Adrenal gland (tissue), 12 donors: ENCODE measurements around the gene FAM210A. TPM values are rescaled to one million over a fixed set of nuclear protein-coding genes. Genes with fewer than 3 reads are reported as not detected.

Experiments
- DNase-seq, 7 donors: peaks; one replicate each; pipeline ENCODE4 v3.0.0-alpha.2; 2019 to 2020
- H3K27ac ChIP-seq, 5 donors: fragments of 200-600 bp; sonication (generic) in 4 of 5; 1 replicate in 3 of 5; 2 replicates in 2 of 5; pipeline versions ENCODE4 v1.5.1 to v1.8.0; 2016 to 2020; ENCODE audit warnings: mild to moderate bottlenecking in 1 of 5
- H3K27me3 ChIP-seq: fragments of 200-600 bp; 2 replicates; pipeline ENCODE4 v1.8.0; 2021
- H3K36me3 ChIP-seq, 2 donors: fragments of 200-600 bp; replicated peaks in 1 of 2; 1 replicate in 1 of 2; 2 replicates in 1 of 2; pipeline versions ENCODE4 v1.5.1 to v1.8.0; 2018 to 2022
- H3K4me1 ChIP-seq, 2 donors: fragments of 200-600 bp; replicated peaks in 1 of 2; 1 replicate in 1 of 2; 2 replicates in 1 of 2; pipeline versions ENCODE4 v1.5.1 to v1.8.0; 2018 to 2021
- H3K4me3 ChIP-seq, 4 donors: fragments of 200-600 bp; sonication (generic) in 3 of 4; one replicate each; pipeline ENCODE4 v1.5.1; 2016 to 2018
- H3K9me3 ChIP-seq, 3 donors: fragments of 200-600 bp; sonication (generic) in 1 of 3; replicated peaks in 1 of 3; 1 replicate in 2 of 3; 2 replicates in 1 of 3; pipeline versions ENCODE4 v1.5.1 to v1.8.0; 2016 to 2021
- POLR2A ChIP-seq, 2 donors: fragments of 450-650 bp; IDR thresholded peaks; one replicate each; pipeline ENCODE4 v1.6.1; 2017; ENCODE audit warnings: antibody characterized with exemption in 2 of 2, mild to moderate bottlenecking in 2 of 2, moderate library complexity in 1 of 2
- WGBS, 4 donors: extraction: QIAGEN DNeasy Blood & Tissue Kit in 2 of 4; methylation state at CpG; one replicate each; pipeline versions ENCODE4 v1.1.5 to v1.1.7; 2013 to 2017; 5-methylcytosine and 5-hydroxymethylcytosine counted together
- intact Hi-C, 2 donors: fragments of 100-400 bp; cut with DNase I; formaldehyde crosslinking; loops; one replicate each; pipeline versions ENCODE4 v1.14.1 to v1.15.0; 2022 to 2023
- polyA plus RNA-seq, 3 donors: library from polyadenylated mRNA; stranded (reverse); fragments of 200-250 nt in 2 of 3; fragments of 350-450 nt in 1 of 3; fragmentation: Illumina TruSeq in 1 of 3; extraction: RNeasy Lipid Tissue Mini Kit (QIAGEN cat#74804) in 1 of 3; gene quantifications; one replicate each; pipeline ENCODE4 v1.2.3, GENCODE V29; 2013 to 2014
- total RNA-seq, 9 donors: library from RNA; depleted of rRNA in 4 of 9; stranded (reverse); fragments of >200 nt in 4 of 9; fragments of 120-200 nt in 1 of 9; fragmentation: NEBNext Ultra II Directional in 1 of 9; extraction: Animal tissue kit (Norgen Biotek cat#: 25700) in 1 of 9; gene quantifications; one replicate each; pipeline versions ENCODE4 v1.1.0 to v1.2.4, GENCODE V29; 2013 to 2023
- TF ChIP-seq, protein P1 (sequence below), 6 experiments: fragments of 450-650 bp in 4 of 6; fragments of 200-600 bp in 2 of 6; sonication (generic) in 1 of 6; IDR thresholded peaks; 1 replicate in 5 of 6; 2 replicates in 1 of 6; pipeline versions ENCODE4 v1.5.1 to v1.8.0; 2016 to 2021; ENCODE audit warnings: antibody characterized with exemption in 6 of 6, mild to moderate bottlenecking in 2 of 6, moderate library complexity in 1 of 6
- donor health status: healthy with polysubstance abuse.
- donor health status: Bipolar disorder and iron deficiency.
- donor health status: DM: yes; HTN: yes; CAD: no.
- donor health status: DM: no; HTN: no; CAD: no.
- donor health status: DM: no; HTN: no; CAD: no.
- donor health status: DM: yes; HTN: yes; CAD: no.

FAM210A gene
- total and polyA plus RNA-seq, 12 donors, result 3.4 to 29.5 (median 10.8) TPM

DNA sequence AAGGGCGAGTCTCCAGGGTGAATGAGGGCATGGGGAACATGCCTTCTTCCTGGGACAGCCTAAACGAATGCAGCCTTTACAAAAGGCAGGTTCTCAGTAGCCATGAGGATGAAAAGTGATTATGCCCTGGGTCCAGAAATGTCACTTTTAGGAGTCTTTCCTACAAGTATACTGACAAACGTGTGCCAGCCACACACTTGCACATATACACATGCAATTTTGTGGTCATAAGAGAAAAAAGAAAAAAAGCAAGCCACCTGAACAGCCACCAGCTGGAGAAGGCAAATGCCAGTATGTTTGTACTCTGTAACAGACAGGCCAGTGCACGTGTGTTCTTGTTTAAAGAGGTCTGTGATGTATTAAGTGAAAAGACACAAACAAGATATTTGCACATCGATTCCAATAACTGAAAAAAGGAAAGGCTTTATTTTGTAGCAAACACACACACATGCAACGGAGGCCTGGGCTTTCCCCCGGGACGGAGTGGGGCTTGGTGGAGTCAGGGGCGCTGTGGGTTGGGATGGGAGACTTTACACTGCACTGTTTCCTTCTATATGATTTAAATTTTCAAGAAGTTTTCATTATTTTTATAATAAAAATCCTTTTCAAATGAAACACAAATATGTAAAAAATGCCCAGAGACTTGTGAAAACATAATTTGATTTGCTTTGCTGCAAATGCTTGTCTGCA lies 108.4 kb downstream of the FAM210A start:
- no peaks in the 10 kb centered on the region for H3K27me3 ChIP-seq
- H3K4me3 ChIP-seq, result no peak overlapping the region
- H3K36me3 ChIP-seq, result peaks cover 0 to 5% of the 10 kb centered on the region in 2 donors
- peak in 2 of 7 donors; percentile 2 to 28 for DNase-seq
- H3K27ac ChIP-seq, result no peak overlapping the region
- H3K9me3 ChIP-seq, result no peaks in the 10 kb centered on the region
- WGBS, 4 donors, result 89 to 92% (median 90%) methylated on average over 9 of the region's 9 CpGs
- intact Hi-C loops, result no loop called here
- no peak for TF ChIP-seq POLR2A (IDR thresholded peaks at IDR 0.05)
- TF ChIP-seq, protein P1, sequence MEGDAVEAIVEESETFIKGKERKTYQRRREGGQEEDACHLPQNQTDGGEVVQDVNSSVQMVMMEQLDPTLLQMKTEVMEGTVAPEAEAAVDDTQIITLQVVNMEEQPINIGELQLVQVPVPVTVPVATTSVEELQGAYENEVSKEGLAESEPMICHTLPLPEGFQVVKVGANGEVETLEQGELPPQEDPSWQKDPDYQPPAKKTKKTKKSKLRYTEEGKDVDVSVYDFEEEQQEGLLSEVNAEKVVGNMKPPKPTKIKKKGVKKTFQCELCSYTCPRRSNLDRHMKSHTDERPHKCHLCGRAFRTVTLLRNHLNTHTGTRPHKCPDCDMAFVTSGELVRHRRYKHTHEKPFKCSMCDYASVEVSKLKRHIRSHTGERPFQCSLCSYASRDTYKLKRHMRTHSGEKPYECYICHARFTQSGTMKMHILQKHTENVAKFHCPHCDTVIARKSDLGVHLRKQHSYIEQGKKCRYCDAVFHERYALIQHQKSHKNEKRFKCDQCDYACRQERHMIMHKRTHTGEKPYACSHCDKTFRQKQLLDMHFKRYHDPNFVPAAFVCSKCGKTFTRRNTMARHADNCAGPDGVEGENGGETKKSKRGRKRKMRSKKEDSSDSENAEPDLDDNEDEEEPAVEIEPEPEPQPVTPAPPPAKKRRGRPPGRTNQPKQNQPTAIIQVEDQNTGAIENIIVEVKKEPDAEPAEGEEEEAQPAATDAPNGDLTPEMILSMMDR (IDR thresholded peaks at IDR 0.05), result no peak
- peaks cover 0 to 13% of the 10 kb centered on the region in 2 donors for H3K4me1 ChIP-seq

DNA sequence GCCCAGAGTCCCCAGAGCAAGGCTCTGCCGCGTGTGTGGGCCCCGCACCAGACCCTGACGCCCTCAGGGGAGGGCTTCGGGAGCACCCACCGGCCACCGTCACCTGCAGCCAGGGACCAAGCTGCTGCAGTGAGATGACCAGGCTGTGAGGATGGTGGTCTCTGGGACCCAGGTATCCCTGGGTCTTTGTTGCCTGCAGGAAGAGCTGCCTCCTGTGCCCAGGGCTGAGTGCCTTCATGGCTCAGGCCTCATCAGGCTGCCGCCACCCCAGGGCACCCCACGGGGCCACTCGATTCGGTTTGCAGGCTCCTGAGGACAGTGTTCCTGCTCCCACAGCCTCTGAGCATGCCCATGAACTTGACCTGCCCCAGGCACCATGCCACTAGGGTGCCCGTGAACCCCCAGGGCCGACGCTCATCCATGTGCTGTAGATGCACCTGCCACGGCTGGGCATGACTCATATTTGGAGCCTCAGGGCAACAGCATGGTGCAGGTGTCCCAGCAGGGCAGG lies 109.8 kb downstream of the FAM210A start:
- Histone ChIP-seq H3K9me3 (no peaks in the 10 kb centered on the region), H3K4me1 (peaks cover 0 to 20% of the 10 kb centered on the region in 2 donors), H3K27ac (no peak overlapping the region), H3K4me3 (no peak overlapping the region), H3K27me3 (no peaks in the 10 kb centered on the region), H3K36me3 (peaks cover 0 to 5% of the 10 kb centered on the region in 2 donors)
- DNase-seq, result peak in 2 of 7 donors; percentile 18 to 49
- 77 to 93% (median 93%) methylated on average over 10 to 15 of the region's 15 CpGs for WGBS, 4 donors
- TF ChIP-seq, protein P1 (IDR thresholded peaks at IDR 0.05), result no peak
- no peak for TF ChIP-seq POLR2A (IDR thresholded peaks at IDR 0.05)
- intact Hi-C loops, result no loop called here

DNA sequence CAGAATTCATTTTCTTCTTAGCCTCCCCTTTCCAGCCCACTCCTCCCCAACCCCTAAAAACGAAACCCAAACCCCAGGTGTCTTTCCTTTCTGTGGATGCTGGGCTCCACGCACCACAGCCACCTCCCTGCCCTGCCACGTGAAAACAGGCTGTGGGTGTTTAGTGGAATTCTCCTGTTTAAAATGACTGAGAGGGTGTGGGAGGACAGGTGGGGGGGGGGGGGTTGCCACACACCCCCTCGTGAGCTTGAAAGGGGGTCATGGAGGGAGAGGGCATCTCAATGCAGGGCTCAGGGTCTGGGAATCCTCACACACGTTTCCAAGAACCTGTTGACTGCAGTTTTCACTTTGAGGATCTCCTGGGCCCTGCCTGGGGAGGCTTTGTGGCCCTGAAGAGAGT lies 110.3 kb downstream of the FAM210A start:
- intact Hi-C loops, result no loop called here
- WGBS, 4 donors, result 69 to 82% (median 77%) methylated on average over 5 of the region's 5 CpGs
- Histone ChIP-seq H3K4me1 (peaks cover 0 to 20% of the 10 kb centered on the region in 2 donors), H3K4me3 (no peak overlapping the region), H3K9me3 (no peaks in the 10 kb centered on the region), H3K27me3 (no peaks in the 10 kb centered on the region), H3K36me3 (peaks cover 0 to under 1% of the 10 kb centered on the region in 2 donors), H3K27ac (peak overlapping the region in 1 of 5 donors; percentile 24)
- no peak for TF ChIP-seq POLR2A (IDR thresholded peaks at IDR 0.05)
- TF ChIP-seq, protein P1 (IDR thresholded peaks at IDR 0.05), result no peak
- peak in 1 of 7 donors; percentile 20 for DNase-seq

DNA sequence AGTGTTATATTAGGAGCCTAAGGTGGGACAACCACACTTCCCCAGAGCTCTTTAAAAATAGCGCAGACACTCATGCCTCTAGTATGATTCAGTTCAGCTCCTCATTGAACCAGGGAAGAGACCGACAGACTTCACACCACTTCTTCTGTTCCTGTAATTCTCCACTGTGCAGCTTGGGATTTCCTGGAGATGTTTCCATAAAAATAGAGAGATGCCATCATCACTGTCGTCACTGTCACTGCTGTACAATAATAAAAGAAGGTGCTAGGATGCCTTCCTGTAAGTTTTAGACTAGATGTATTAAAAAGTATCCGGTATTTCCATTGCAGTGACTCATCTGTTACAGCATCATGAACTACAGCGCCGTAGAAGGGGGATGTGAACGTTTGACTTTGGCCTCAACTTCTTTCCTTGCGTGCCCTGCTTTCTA lies 110.9 kb downstream of the FAM210A start:
- Histone ChIP-seq H3K4me1 (peaks cover 0 to 25% of the 10 kb centered on the region in 2 donors), H3K36me3 (no peaks in the 10 kb centered on the region), H3K27me3 (no peaks in the 10 kb centered on the region), H3K9me3 (no peaks in the 10 kb centered on the region), H3K4me3 (no peak overlapping the region), H3K27ac (peak overlapping the region in 2 of 5 donors; percentile 18 to 24)
- intact Hi-C loops, result no loop called here
- 73 to 76% (median 75%) methylated on average over 8 of the region's 8 CpGs for WGBS, 4 donors
- TF ChIP-seq, protein P1 (IDR thresholded peaks at IDR 0.05), result no peak
- no peak for TF ChIP-seq POLR2A (IDR thresholded peaks at IDR 0.05)
- DNase-seq, result no peak
